GM21723 (cell line): ENCODE data around the gene GDPD4.

Source experiments
- ATAC-seq: cut with Tn5 transposase; IDR thresholded peaks from one replicate; pipeline ENCODE4 v1.9.1; 2021; ENCODE audit warnings: mild to moderate bottlenecking, moderate library complexity; ENCODE audit not compliant: unreplicated experiment

Gene GDPD4

DNA sequence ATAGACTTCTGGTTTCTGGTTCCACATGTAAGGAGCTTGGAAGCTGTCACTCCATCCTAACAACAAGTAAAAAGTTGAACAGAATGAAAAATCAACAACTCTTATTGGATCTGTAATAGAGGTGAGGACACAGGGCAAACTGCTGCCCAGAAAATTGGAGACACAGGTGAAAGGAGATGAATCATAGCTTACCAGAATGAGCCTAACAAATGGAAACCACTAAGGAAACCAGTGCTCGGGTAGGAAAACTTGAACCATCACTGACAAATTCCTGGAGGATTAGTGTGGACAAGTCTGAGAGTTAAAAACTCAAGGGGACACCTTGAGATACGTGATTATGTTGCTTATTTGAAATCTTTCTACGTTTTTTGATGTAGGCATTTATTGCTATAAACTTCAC lies 52.1 kb downstream of the GDPD4 start:
- no peak for ATAC-seq

GRCh38 chr11:77244277-77245027 lies 57.0 kb downstream of the GDPD4 start:
- no peak for ATAC-seq

DNA sequence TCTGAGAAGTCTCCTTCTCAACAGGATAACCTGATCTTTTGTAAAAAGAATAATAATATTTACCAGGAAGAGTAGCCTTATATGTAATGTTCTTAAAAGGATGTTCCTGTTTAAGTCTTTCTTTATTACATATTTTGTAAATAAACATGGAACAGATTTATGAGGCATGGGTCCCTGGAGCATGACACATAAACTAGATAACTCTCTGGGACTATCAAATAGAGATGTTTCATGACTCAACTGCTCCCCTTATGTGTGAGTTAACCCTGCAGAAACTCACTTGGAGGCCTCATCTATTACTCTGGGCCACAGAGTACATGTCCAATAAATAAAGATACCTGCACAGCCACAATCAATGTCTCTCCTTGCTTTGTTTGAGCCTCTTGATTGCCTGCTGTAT lies 64.6 kb downstream of the GDPD4 start:
- no peak for ATAC-seq

DNA sequence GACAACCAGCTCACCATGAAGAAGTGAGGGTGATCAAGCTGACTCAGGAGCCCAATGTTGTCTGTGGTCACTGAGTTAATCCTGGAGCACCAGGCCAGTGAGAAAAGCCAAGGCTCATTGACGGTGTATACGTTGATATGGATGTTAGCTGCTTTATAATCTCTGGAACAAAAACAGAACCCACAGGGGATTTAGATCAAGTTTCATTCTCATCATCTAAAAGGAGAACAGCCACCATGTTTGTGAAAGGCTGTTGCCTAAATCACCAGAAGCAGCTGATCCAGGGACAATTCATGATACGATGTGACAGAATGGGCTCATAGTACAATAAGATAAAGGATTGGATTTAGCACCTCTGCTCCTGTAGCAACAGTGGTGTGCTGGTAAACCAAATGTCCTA lies 68.5 kb downstream of the GDPD4 start:
- ATAC-seq = no peak

GRCh38 chr11:77232242-77232641 lies 69.2 kb downstream of the GDPD4 start:
- no peak for ATAC-seq

DNA sequence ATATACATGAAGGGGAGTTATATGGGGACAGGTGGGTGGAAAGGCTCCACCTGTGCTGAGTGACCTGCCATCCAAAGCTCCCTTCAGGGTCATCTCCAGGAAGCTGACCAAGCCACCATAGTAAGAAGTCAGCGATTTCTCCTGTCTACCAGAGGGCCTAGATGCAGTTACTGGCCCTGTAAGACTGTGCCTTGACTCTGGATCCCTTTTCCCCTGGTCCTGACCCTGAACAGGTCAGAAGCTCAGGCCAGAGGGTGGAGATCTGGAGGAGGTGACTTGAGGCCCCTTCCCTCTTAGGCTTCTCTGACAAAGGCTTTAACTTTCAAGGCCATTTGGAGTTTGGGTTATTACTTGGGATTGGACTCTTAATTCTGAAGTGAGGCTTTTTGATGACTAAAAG lies 69.7 kb downstream of the GDPD4 start:
- no peak for ATAC-seq

DNA sequence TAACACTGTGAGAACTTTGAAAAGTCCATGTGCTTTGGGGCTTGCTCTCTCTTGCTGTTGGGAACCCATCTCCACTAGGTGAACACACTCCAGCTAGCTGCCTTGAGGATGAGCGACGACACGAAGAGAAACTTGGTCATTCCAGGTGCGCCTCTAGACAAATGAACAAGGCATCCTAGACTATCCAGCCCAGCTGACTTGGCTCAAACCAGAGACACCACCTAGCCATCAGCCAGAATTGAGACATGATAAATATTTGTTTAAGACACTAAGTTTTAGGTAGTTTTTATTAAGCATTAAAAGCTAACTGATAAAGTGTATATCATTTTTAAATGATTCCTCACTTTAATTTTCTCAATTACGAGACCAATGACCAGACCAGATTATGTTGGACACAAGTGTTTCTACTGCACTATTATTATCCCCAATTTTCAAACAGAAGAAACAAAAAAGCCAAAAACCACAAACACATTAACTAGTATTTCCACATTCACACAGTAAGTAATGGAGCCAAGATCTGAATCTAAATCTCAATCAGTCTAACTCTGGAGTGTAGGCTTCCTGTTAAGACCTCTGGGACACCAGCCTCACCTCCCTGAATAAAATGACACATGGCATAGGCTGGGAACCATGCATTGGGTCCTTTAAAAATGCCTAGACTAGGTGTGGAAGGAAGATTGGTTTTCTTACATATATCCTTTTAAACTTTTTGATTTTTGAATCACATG lies 70.4 kb downstream of the GDPD4 start:
- ATAC-seq = no peak

DNA sequence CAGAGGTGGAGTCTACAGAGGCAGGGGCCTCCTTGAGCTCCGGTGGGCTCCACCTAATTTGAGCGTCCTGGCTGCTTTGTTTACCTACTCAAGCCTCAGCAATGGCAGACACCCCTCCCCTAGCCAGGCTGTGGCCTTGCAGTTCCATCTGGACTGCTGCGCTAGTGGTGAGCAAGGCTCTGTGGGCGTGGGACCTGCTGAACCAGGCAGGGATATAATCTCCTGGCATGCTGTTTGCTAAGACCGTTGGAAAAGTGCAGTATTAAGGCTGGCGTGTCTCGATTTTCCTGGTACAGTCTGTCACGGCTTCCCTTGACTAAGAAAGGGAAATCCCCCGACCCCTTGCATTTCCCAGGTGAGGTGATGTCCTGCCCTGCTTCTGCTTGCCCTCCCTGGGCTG lies 77.7 kb downstream of the GDPD4 start:
- ATAC-seq = no peak

- ATAC-seq = no peak
Observed at GRCh38 chr11:77217156-77217555, 84.3 kb downstream of the GDPD4 start.

- no peak for ATAC-seq
Observed at GRCh38 chr11:77215106-77215505, 86.4 kb downstream of the GDPD4 start.

DNA sequence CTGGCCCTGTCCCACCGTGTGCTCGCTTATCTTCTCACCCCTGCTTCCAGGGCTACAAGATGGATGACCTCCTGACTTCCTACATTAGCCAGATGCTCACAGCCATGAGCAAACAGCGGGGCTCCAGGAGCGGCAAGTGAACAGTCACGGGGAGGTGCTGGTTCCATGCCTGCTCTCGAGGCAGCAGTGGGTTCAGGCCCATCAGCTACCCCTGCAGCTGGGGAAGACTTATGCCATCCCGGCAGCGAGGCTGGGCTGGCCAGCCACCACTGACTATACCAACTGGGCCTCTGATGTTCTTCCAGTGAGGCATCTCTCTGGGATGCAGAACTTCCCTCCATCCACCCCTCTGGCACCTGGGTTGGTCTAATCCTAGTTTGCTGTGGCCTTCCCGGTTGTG lies 86.9 kb downstream of the GDPD4 start:
- no peak for ATAC-seq

DNA sequence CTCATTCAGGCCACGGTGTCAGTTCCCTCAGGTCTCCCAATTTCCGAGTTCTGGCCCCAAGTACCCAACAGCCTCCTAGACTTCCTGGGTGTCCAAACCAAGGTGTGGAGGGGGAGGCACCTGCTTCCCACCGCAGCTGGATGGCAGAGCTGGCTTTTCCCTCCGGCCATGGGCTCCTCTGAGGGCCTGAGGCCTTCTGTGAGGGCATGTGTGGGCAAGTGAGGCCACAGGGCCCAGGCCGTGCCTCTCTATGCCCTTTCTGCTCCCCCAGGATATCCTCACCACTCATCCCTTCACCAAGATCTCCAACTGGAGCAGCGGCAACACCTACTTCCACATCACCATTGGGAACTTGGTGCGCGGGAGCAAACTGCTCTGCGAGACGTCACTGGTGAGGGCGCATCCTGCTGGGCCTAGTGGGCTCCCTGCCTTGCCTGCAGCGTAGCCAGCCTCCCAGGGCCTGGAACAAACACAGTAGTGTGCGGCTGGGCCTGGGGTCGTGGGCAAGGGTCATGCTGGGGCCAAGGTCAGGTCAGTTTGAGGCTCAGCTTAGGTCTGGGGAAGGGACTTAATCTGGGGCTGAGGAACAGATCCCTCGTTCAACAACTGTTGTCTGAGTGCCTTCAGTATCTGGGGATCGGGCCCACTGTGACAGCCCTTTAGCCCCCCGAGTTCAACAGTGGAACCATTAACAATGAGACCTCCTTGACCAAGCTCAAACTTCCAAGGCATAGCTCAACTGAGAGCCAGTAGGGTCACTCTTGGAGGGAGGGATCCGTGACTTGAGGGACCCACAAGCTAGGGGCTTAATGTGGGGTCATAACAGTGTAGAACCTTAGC lies 87.7 kb downstream of the GDPD4 start:
- no peak for ATAC-seq

- no peak for ATAC-seq
Observed at GRCh38 chr11:77213029-77213579, 88.4 kb downstream of the GDPD4 start.

GRCh38 chr11:77212314-77213007 lies 89.0 kb downstream of the GDPD4 start:
- no peak for ATAC-seq

DNA sequence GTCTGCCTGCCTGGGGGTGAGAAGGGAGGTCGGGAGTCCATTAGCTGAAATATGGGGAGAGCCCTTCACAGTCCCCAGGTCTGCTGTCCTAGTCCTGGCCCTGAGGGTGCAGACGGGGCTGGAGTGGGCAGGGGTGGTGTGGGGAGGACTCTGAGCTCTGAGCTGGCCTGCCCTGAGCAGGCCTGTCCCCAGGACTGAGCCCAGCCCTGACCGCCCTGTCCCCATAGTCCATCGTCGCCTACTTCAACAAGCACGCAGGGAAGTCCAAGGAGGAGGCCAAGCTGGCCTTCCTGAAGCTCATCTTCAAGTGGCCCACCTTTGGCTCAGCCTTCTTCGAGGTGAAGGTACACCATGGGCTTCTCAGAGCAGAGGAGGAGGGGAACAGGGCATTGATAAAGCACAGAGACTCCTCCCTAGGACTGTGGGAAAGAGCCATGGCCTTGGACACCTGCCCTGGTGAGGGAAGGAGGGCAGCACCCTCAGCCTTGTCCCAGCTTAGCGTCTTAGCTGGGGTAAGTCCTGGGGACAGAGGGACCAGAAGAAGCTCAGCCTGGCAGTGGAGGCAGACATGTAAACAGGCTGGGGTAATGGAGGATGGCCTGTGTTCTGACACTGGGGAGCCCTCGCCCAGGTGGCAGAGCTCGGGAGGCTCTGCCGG lies 89.8 kb downstream of the GDPD4 start:
- no peak for ATAC-seq

DNA sequence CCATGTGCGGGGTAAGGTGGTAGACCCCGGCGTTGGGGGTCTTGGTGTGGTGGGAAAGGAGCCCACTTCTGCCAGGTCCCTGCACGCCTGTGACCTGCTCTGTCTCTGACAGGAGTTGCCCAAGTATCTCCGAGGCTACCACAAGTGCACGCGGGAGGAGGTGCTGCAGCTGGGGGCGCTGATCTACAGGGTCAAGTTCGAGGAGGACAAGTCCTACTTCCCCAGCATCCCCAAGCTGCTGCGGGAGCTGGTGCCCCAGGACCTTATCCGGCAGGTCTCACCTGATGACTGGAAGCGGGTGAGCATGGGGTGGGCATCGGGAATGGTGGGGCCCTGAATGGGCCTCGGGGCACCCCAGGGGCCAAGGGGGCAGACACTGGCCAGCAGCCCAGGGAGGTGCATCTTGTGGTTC lies 90.4 kb downstream of the GDPD4 start:
- ATAC-seq = no peak

GRCh38 chr11:77209663-77210062 lies 91.8 kb downstream of the GDPD4 start:
- no peak for ATAC-seq

DNA sequence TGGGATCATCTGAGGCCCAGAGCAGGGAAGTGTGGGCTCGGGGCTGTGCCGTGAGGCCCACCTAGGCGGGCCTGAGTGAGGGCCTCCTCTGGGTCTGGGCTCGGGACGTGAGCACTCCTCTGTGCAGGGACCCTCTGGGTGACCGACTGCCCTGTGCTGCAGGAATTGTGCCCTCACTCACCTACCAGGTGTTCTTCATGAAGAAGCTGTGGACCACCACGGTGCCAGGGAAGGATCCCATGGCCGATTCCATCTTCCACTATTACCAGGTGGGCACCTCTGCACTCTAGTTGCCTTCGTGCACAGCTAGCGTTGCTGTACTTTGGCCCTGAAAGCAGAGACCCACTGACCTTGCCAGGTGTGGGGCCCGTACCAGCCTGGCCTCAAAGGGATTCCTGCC lies 93.0 kb downstream of the GDPD4 start:
- no peak for ATAC-seq

DNA sequence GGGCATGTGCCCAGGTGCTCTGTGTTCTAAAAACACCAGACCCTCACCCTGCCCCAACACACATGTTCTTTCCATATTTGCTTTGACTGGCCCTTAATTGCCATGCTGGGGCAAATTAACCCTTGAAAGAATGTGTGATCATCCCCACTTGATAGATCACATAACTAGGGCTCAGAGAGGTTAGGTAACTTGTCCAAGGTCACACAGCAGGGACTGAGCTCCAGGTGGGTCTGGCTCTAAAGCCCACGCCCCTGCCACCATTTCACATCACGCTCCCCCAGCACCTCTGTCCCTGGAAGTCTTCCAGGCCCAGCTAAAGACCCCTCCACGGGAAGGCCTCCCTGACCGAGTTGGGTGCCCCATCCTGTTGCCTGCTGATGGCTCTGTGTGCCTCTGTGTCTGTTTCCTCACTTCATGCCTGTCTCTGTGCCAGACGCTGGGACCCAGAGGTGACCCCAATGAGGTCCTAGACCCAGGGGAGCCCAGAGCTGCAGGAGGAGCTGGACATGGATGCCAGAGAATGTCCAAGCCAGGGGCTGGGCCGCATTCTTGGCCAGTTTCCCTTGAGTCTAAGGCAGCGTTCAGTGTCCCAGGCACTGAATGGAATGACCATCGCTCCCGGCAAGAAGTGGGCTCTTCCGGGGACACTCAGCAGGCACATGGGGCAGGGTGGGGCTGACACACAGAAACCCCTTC lies 93.7 kb downstream of the GDPD4 start:
- ATAC-seq = no peak

DNA sequence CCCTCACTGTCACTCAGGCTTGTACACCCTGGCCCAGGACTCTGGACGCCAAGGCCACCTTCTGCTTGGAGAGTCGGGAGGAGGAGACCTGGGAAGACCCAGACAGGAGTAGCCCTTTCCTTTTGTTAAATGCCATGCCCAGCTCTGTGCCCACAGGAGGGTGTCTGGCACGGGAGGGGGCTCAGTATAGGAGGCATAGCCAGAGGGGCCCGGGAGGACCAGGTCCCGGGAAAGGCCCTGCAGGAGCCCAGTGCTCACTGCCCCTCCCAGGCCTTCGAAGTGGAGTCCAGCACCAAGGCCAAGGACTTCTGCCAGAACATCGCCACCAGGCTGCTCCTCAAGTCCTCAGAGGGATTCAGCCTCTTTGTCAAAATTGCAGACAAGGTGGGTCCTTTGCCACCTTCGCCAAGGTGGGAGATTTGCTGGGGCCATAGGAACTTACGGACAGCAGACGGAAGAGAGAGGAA lies 94.4 kb downstream of the GDPD4 start:
- ATAC-seq = no peak
